CD14-positive monocyte (primary cell): ENCODE measurements around the gene WWC2. TPM values are rescaled to one million over a fixed set of nuclear protein-coding genes. Genes with fewer than 3 reads are reported as not detected.

Source experiments
- DNase-seq, 3 donors: peaks; one replicate each; pipeline ENCODE4 v3.0.0-alpha.2; 2011 to 2022
- H2AFZ ChIP-seq: 2 replicates; pipeline ENCODE4 v1.6.0; 2012; ENCODE audit warnings: mild to moderate bottlenecking, low read depth, low read length, inconsistent platforms; ENCODE audit not compliant: insufficient read depth, poor library complexity, severe bottlenecking
- H3K27ac ChIP-seq, 2 donors: 1 replicate in 1 of 2; 2 replicates in 1 of 2; pipeline ENCODE4 v1.5.1; 2012 to 2013; ENCODE audit warnings: low read length in 2 of 2, control low read depth in 1 of 2, inconsistent platforms in 1 of 2, low read depth in 1 of 2, mild to moderate bottlenecking in 1 of 2
- H3K27me3 ChIP-seq, 2 donors: one replicate each; pipeline versions ENCODE4 v1.6.0 to v1.6.1; 2011 to 2013; ENCODE audit warnings: low read length in 2 of 2; ENCODE audit not compliant: control insufficient read depth in 2 of 2, insufficient read depth in 2 of 2
- H3K36me3 ChIP-seq, 2 donors: replicated peaks in 1 of 2; 1 replicate in 1 of 2; 2 replicates in 1 of 2; pipeline versions ENCODE4 v1.5.1 to v1.6.1; 2012 to 2013; ENCODE audit warnings: low read length in 2 of 2, control low read depth in 1 of 2, inconsistent platforms in 1 of 2, mild to moderate bottlenecking in 1 of 2; ENCODE audit not compliant: insufficient read depth in 2 of 2, control insufficient read depth in 1 of 2
- H3K4me1 ChIP-seq, 2 donors: 1 replicate in 1 of 2; 2 replicates in 1 of 2; pipeline versions ENCODE4 v1.5.1 to v1.6.1; 2012 to 2013; ENCODE audit warnings: low read length in 2 of 2, control low read depth in 1 of 2, inconsistent platforms in 1 of 2, mild to moderate bottlenecking in 1 of 2, moderate library complexity in 1 of 2; ENCODE audit not compliant: insufficient read depth in 2 of 2, control insufficient read depth in 1 of 2
- H3K4me2 ChIP-seq: replicated peaks from 2 replicates; pipeline ENCODE3; 2012; ENCODE audit warnings: low read length, moderate library complexity, mild to moderate bottlenecking; ENCODE audit not compliant: poor library complexity, severe bottlenecking; ENCODE audit errors: extremely low read depth
- H3K4me3 ChIP-seq, 3 experiments: fragments of 200-600 bp in 1 of 3; sonication (generic) in 1 of 3; replicated peaks in 1 of 3; 1 replicate in 2 of 3; 2 replicates in 1 of 3; pipeline ENCODE4 v1.5.1; 2011 to 2013; ENCODE audit warnings: low read length in 3 of 3, mild to moderate bottlenecking in 3 of 3, control low read depth in 2 of 3, low read depth in 2 of 3, inconsistent platforms in 1 of 3, moderate library complexity in 1 of 3
- H3K79me2 ChIP-seq: 2 replicates; pipeline ENCODE4 v1.6.0; 2012; ENCODE audit warnings: mild to moderate bottlenecking, control low read depth, inconsistent platforms, low read length, moderate library complexity; ENCODE audit not compliant: insufficient read depth
- H3K9ac ChIP-seq: 2 replicates; pipeline ENCODE4 v1.6.0; 2017; ENCODE audit warnings: low read length, mild to moderate bottlenecking; ENCODE audit not compliant: insufficient read depth, poor library complexity, severe bottlenecking
- H3K9me3 ChIP-seq, 2 donors: replicated peaks in 1 of 2; 1 replicate in 1 of 2; 2 replicates in 1 of 2; pipeline versions ENCODE4 v1.5.1 to v1.6.1; 2012 to 2013; ENCODE audit warnings: low read length in 2 of 2, control low read depth in 1 of 2; ENCODE audit not compliant: control insufficient read depth in 1 of 2, insufficient read depth in 1 of 2
- H4K20me1 ChIP-seq: 2 replicates; pipeline ENCODE4 v1.6.0; 2012; ENCODE audit warnings: mild to moderate bottlenecking, low read length, control low read depth, moderate library complexity; ENCODE audit not compliant: insufficient read depth
- H3K27ac Mint-ChIP-seq, 7 donors: one replicate each; pipeline ENCODE4 v1.8.0; 2020; ENCODE audit warnings: mild to moderate bottlenecking in 7 of 7, mixed read lengths in 7 of 7, moderate library complexity in 6 of 7, inconsistent platforms in 2 of 7
- H3K27me3 Mint-ChIP-seq, 3 donors: one replicate each; pipeline ENCODE4 v1.8.0; 2021 to 2022; ENCODE audit warnings: low read depth in 3 of 3, mild to moderate bottlenecking in 3 of 3, mixed read lengths in 3 of 3, moderate library complexity in 3 of 3, inconsistent platforms in 1 of 3
- H3K36me3 Mint-ChIP-seq, 2 donors: one replicate each; pipeline ENCODE4 v1.8.0; 2020; ENCODE audit warnings: mixed read lengths in 2 of 2, inconsistent platforms in 1 of 2, mild to moderate bottlenecking in 1 of 2
- H3K4me1 Mint-ChIP-seq: one replicate; pipeline ENCODE4 v1.8.0; 2020; ENCODE audit warnings: mild to moderate bottlenecking, mixed read lengths
- H3K4me3 Mint-ChIP-seq, 2 donors: one replicate each; pipeline ENCODE4 v1.8.0; 2020; ENCODE audit warnings: mild to moderate bottlenecking in 2 of 2, mixed read lengths in 2 of 2, moderate library complexity in 1 of 2
- H3K9me3 Mint-ChIP-seq, 7 donors: one replicate each; pipeline ENCODE4 v1.8.0; 2020 to 2022; ENCODE audit warnings: mixed read lengths in 7 of 7, mild to moderate bottlenecking in 6 of 7, moderate library complexity in 6 of 7, inconsistent platforms in 2 of 7
- CTCF ChIP-seq: fragments of 200-600 bp; IDR thresholded peaks from one replicate; pipeline ENCODE4 v1.8.0; 2022; ENCODE audit warnings: antibody characterized with exemption, mild to moderate bottlenecking
- WGBS: methylation state at CpG from one replicate; pipeline ENCODE4 v1.1.5; 2013; ENCODE audit warnings: missing lambda C conversion rate; ENCODE audit not compliant: insufficient coverage; 5-methylcytosine and 5-hydroxymethylcytosine counted together
- intact Hi-C, 2 donors: fragments of 100-400 bp; cut with micrococcal nuclease; formaldehyde crosslinking; loops; one replicate each; pipeline versions ENCODE4 v1.15.0 to v1.15.1; 2023
- polyA plus RNA-seq, 3 donors: library from polyadenylated mRNA; depleted of rRNA in 1 of 3; unstranded in 2 of 3; stranded (reverse) in 1 of 3; fragments of 300-500 nt in 2 of 3; fragments of >200 nt in 1 of 3; fragmentation: Illumina TruSeq in 2 of 3; gene quantifications; 1 replicate in 2 of 3; 2 replicates in 1 of 3; pipeline ENCODE4 v1.2.3, GENCODE V29; 2012 to 2021

The WWC2 gene
- polyA plus RNA-seq, 3 donors = 1.9 to 3.8 (median 2.9) TPM

- H3K27me3 Mint-ChIP-seq = peaks cover 2 to 3% (median 2%) of the 10 kb centered on the region in 3 donors
Observed at GRCh38 chr4:183111452-183111885, 12.4 kb downstream of the WWC2 start.

DNA sequence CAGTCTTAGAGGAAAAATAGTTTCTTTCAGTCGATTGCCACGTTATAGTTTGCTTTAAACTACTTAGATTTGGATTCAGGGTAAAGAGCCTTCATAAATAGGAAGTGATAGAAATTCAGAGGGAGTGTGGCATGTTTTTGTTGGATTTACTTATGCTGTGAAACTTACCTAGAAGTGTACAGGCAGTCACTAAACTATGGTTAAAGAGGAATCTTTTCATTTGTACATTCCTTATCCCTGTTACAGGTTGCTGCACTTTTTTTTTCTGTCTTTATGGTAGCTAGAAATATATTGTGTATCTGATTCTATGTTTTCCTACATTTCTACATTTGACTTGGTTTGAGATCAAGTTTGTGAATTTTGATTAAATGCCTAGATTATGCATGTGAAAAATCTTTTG is 19.1 kb downstream of the WWC2 start:
- Histone ChIP-seq H2AFZ (no peak overlapping the region), H3K4me3 (no peak overlapping the region), H3K27me3 (no peaks in the 10 kb centered on the region), H4K20me1 (no peaks in the 10 kb centered on the region), H3K9ac (no peak overlapping the region), H3K79me2 (no peaks in the 10 kb centered on the region), H3K27ac (no peak overlapping the region), H3K9me3 (no peaks in the 10 kb centered on the region), H3K4me1 (no peaks in the 10 kb centered on the region), H3K36me3 (no peaks in the 10 kb centered on the region), H3K4me2 (no peak overlapping the region)
- H3K27ac Mint-ChIP-seq = no peak overlapping the region
- no peak overlapping the region for H3K4me3 Mint-ChIP-seq
- WGBS = no CpG with 5 or more reads among the region's 2 CpGs
- no peaks in the 10 kb centered on the region for H3K36me3 Mint-ChIP-seq
- H3K9me3 Mint-ChIP-seq = peaks cover 0 to 5% (median 0%) of the 10 kb centered on the region in 7 donors
- no peaks in the 10 kb centered on the region for H3K4me1 Mint-ChIP-seq
- peaks cover 0 to 1% (median 0%) of the 10 kb centered on the region in 3 donors for H3K27me3 Mint-ChIP-seq
- intact Hi-C loops = no loop called here
- no peak for TF ChIP-seq CTCF
- no peak for DNase-seq

More at GRCh38 chr4:183111452-183111885, 12.4 kb downstream of the WWC2 start:
- Mint-ChIP-seq H3K4me3 (no peak overlapping the region), H3K4me1 (no peaks in the 10 kb centered on the region), H3K27ac (no peak overlapping the region), H3K36me3 (no peaks in the 10 kb centered on the region), H3K9me3 (peaks cover 0 to 5% (median 0%) of the 10 kb centered on the region in 7 donors)
- no peak overlapping the region for H2AFZ ChIP-seq
- H3K27me3 ChIP-seq = no peaks in the 10 kb centered on the region
- DNase-seq = no peak
- no peak overlapping the region for H3K9ac ChIP-seq
- peaks cover 3% of the 10 kb centered on the region for H4K20me1 ChIP-seq
- no peak overlapping the region for H3K4me2 ChIP-seq
- TF ChIP-seq CTCF = no peak
- H3K27ac ChIP-seq = no peak overlapping the region
- no peak overlapping the region for H3K4me3 ChIP-seq
- H3K4me1 ChIP-seq = no peaks in the 10 kb centered on the region
- WGBS = 100% methylated on average over 3 of the region's 4 CpGs
- intact Hi-C loops = no loop called here
- no peaks in the 10 kb centered on the region for H3K79me2 ChIP-seq
- H3K36me3 ChIP-seq = no peaks in the 10 kb centered on the region
- H3K9me3 ChIP-seq = no peaks in the 10 kb centered on the region
